Measurements from ENCODE around the gene ALOX12. TPM values are rescaled to one million over a fixed set of nuclear protein-coding genes. Genes with fewer than 3 reads are reported as not detected.
A peak's percentile ranks its signal among the peaks of the same experiment; 100 is the strongest.

Gene ALOX12
- polyA plus RNA-seq, 1 donor (not counting 4 experiments of a cell fraction or from before 2014, with no cell fraction given), result 0.35 TPM

DNA sequence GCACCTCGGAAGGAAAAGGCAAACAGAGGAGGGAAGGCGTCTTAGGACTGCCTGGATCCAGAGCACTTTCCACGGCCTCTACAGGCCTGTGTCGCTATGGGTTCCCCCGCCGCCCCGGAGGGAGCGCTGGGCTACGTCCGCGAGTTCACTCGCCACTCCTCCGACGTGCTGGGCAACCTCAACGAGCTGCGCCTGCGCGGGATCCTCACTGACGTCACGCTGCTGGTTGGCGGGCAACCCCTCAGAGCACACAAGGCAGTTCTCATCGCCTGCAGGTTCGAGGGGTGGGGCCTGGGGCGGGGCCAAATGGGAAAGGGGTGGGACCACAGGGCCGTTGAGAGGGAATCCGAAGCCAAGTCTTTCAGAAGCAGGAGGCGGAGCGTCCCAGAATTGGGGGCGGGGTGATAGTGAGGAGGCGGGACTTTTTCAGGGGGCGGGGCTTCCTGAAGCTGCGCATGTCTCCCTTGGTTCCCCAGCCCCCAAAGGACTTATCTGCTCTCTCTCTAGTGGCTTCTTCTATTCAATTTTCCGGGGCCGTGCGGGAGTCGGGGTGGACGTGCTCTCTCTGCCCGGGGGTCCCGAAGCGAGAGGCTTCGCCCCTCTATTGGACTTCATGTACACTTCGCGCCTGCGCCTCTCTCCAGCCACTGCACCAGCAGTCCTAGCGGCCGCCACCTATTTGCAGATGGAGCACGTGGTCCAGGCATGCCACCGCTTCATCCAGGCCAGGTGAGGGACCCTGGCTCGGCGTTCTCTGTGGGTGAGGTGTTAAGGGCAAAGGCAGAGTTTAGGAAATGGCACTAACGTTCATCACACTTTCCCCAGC is 27.9 kb downstream of the ALOX12 start:
- dilution Hi-C loops (cut with MboI; ENCODE audit: extremely low pct_ligation_motif_present, low sequenced_read_pairs), result no loop called here
- Histone ChIP-seq H3K27ac (ENCODE audit: control insufficient read depth, insufficient read depth, low read length) (no peak overlapping the region), H3K9me3 (ENCODE audit: control insufficient read depth, low read depth, low read length) (no peaks in the 10 kb centered on the region), H3K9me1 (ENCODE audit: control insufficient read depth, extremely low read depth, insufficient read depth, low read length) (no peaks in the 10 kb centered on the region), H3K36me3 (ENCODE audit: control insufficient read depth in 2 of 2, extremely low read depth in 1 of 2, insufficient read depth in 2 of 2, low read length in 2 of 2) (no peaks in the 10 kb centered on the region), H3K4me3 (ENCODE audit: control insufficient read depth in 2 of 3, extremely low read depth in 1 of 3, insufficient read depth in 2 of 3, low read depth in 1 of 3, low read length in 3 of 3) (peak overlapping the region in 2 of 3 experiments; percentile 10 to 12), H3K4me1 (ENCODE audit: control insufficient read depth, extremely low read depth, insufficient read depth, low read length) (peaks cover 2% of the 10 kb centered on the region), H3K4me2 (ENCODE audit: control insufficient read depth, extremely low read depth, insufficient read depth, low read depth, low read length) (peak overlapping the region; percentile 56), H3K9ac (ENCODE audit: control insufficient read depth, extremely low read depth, insufficient read depth, low read length) (peak overlapping the region; percentile 18), H4K20me1 (ENCODE audit: control insufficient read depth, extremely low read depth, insufficient read depth, low read length) (no peaks in the 10 kb centered on the region), H3K79me2 (ENCODE audit: control insufficient read depth, insufficient read depth, low read length) (no peaks in the 10 kb centered on the region), H2AFZ (ENCODE audit: control insufficient read depth, low read length) (peak overlapping the region; percentile 70), H3K27me3 (ENCODE audit: control insufficient read depth, extremely low read depth, insufficient read depth, low read length) (peaks cover 12% of the 10 kb centered on the region)
- TF ChIP-seq EZH2 (IDR thresholded peaks at IDR 0.05; ENCODE audit: low read length), result no peak
- TF ChIP-seq, protein P1, sequence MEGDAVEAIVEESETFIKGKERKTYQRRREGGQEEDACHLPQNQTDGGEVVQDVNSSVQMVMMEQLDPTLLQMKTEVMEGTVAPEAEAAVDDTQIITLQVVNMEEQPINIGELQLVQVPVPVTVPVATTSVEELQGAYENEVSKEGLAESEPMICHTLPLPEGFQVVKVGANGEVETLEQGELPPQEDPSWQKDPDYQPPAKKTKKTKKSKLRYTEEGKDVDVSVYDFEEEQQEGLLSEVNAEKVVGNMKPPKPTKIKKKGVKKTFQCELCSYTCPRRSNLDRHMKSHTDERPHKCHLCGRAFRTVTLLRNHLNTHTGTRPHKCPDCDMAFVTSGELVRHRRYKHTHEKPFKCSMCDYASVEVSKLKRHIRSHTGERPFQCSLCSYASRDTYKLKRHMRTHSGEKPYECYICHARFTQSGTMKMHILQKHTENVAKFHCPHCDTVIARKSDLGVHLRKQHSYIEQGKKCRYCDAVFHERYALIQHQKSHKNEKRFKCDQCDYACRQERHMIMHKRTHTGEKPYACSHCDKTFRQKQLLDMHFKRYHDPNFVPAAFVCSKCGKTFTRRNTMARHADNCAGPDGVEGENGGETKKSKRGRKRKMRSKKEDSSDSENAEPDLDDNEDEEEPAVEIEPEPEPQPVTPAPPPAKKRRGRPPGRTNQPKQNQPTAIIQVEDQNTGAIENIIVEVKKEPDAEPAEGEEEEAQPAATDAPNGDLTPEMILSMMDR (optimal IDR thresholded peaks at IDR 0.05 in 1 of 3, IDR thresholded peaks at IDR 0.05 in 1 of 3, conservative IDR thresholded peaks at IDR 0.05 in 1 of 3; ENCODE audit: extremely low read depth in 1 of 3, insufficient read depth in 2 of 3, low read length in 3 of 3), result no peak
- FAIRE-seq, result peak; percentile 83
- DNase-seq (ENCODE audit: low read depth, low spot score), result no peak

DNA sequence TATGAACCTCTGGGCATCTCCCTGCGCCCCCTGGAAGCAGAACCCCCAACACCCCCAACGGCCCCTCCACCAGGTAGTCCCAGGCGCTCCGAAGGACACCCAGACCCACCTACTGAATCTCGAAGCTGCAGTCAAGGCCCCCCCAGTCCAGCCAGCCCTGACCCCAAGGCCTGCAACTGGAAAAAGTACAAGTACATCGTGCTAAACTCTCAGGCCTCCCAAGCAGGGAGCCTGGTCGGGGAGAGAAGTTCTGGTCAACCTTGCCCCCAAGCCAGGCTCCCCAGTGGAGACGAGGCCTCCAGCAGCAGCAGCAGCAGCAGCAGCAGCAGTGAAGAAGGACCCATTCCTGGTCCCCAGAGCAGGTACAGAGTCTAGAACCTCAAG is 28.5 kb downstream of the ALOX12 start:
- peaks cover 2% of the 10 kb centered on the region for H3K4me1 ChIP-seq (ENCODE audit: control insufficient read depth, extremely low read depth, insufficient read depth, low read length)
- no peaks in the 10 kb centered on the region for H4K20me1 ChIP-seq (ENCODE audit: control insufficient read depth, extremely low read depth, insufficient read depth, low read length)
- no peak overlapping the region for H3K4me2 ChIP-seq (ENCODE audit: control insufficient read depth, extremely low read depth, insufficient read depth, low read depth, low read length)
- FAIRE-seq (no peak), DNase-seq (ENCODE audit: low read depth, low spot score) (no peak)
- no peaks in the 10 kb centered on the region for H3K79me2 ChIP-seq (ENCODE audit: control insufficient read depth, insufficient read depth, low read length)
- no peak overlapping the region for H3K4me3 ChIP-seq (ENCODE audit: control insufficient read depth in 2 of 3, extremely low read depth in 1 of 3, insufficient read depth in 2 of 3, low read depth in 1 of 3, low read length in 3 of 3)
- no peak overlapping the region for H3K27ac ChIP-seq (ENCODE audit: control insufficient read depth, insufficient read depth, low read length)
- H2AFZ ChIP-seq (ENCODE audit: control insufficient read depth, low read length), result no peak overlapping the region
- H3K27me3 ChIP-seq (ENCODE audit: control insufficient read depth, extremely low read depth, insufficient read depth, low read length), result peaks cover 12% of the 10 kb centered on the region
- dilution Hi-C loops (cut with MboI; ENCODE audit: extremely low pct_ligation_motif_present, low sequenced_read_pairs), result no loop called here
- no peaks in the 10 kb centered on the region for H3K36me3 ChIP-seq (ENCODE audit: control insufficient read depth in 2 of 2, extremely low read depth in 1 of 2, insufficient read depth in 2 of 2, low read length in 2 of 2)
- TF ChIP-seq, protein P1 (optimal IDR thresholded peaks at IDR 0.05 in 1 of 3, IDR thresholded peaks at IDR 0.05 in 1 of 3, conservative IDR thresholded peaks at IDR 0.05 in 1 of 3; ENCODE audit: extremely low read depth in 1 of 3, insufficient read depth in 2 of 3, low read length in 3 of 3), result no peak
- TF ChIP-seq EZH2 (IDR thresholded peaks at IDR 0.05; ENCODE audit: low read length), result no peak
- no peaks in the 10 kb centered on the region for H3K9me3 ChIP-seq (ENCODE audit: control insufficient read depth, low read depth, low read length)
- no peaks in the 10 kb centered on the region for H3K9me1 ChIP-seq (ENCODE audit: control insufficient read depth, extremely low read depth, insufficient read depth, low read length)
- no peak overlapping the region for H3K9ac ChIP-seq (ENCODE audit: control insufficient read depth, extremely low read depth, insufficient read depth, low read length)

All from keratinocyte (primary cell).